Mammary epithelial cell (primary cell): ENCODE results near the gene KANK3.

Source experiments
- EZH2 ChIP-seq: IDR thresholded peaks from 2 replicates; pipeline ENCODE4 v1.6.1; 2012; ENCODE audit warnings: low read length, inconsistent platforms, borderline replicate concordance
- TF ChIP-seq, protein P1 (sequence below), 2 donors: IDR thresholded peaks in 1 of 2; conservative IDR thresholded peaks in 1 of 2; 2 replicates each; pipeline ENCODE4 v1.5.1; 2011 to 2012; ENCODE audit warnings: inconsistent platforms in 2 of 2, low read length in 2 of 2, mild to moderate bottlenecking in 2 of 2, control low read depth in 1 of 2, low read depth in 1 of 2; ENCODE audit not compliant: insufficient read depth in 1 of 2; ENCODE audit errors: extremely low read depth in 1 of 2

DNA sequence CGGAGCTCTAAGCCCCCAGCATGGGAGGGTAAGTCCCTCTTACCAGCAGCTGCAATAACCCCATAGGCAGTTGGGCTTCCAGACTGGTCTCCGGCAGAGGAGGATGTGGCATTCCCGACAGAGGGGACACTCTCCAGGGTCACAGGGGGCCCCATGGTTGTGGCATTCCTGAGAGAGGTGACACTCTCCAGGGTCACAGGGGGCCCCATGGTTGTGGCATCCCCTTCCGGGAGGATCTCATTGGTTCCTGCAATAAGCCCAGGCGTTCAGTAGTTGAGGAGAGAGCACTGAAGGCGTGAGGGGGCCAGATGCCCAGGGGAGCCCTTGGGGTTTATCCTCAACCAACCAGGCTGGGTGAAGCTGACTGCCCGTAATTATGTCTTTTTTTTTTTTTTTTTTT lies 40.3 kb downstream of the KANK3 start:
- TF ChIP-seq, protein P1, sequence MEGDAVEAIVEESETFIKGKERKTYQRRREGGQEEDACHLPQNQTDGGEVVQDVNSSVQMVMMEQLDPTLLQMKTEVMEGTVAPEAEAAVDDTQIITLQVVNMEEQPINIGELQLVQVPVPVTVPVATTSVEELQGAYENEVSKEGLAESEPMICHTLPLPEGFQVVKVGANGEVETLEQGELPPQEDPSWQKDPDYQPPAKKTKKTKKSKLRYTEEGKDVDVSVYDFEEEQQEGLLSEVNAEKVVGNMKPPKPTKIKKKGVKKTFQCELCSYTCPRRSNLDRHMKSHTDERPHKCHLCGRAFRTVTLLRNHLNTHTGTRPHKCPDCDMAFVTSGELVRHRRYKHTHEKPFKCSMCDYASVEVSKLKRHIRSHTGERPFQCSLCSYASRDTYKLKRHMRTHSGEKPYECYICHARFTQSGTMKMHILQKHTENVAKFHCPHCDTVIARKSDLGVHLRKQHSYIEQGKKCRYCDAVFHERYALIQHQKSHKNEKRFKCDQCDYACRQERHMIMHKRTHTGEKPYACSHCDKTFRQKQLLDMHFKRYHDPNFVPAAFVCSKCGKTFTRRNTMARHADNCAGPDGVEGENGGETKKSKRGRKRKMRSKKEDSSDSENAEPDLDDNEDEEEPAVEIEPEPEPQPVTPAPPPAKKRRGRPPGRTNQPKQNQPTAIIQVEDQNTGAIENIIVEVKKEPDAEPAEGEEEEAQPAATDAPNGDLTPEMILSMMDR (conservative IDR thresholded peaks at IDR 0.05 in 1 of 2, IDR thresholded peaks at IDR 0.05 in 1 of 2; ENCODE audit: extremely low read depth in 1 of 2, insufficient read depth in 1 of 2, low read depth in 1 of 2, low read length in 2 of 2): no peak
- no peak for TF ChIP-seq EZH2
